Measurements from ENCODE around the gene S1PR3. TPM values are rescaled to one million over a fixed set of nuclear protein-coding genes. Genes with fewer than 3 reads are reported as not detected.

S1PR3 gene
- total RNA-seq, 4 donors from 2014 or later = 5.6 to 8.1 (median 6.0) TPM

GRCh38 chr9:89008744-89009545 lies 17.7 kb downstream of the S1PR3 start:
- Histone ChIP-seq H3K27ac (no peak overlapping the region), H3K27me3 (no peaks in the 10 kb centered on the region), H3K4me3 (replicated peaks in 1 of 3) (no peak overlapping the region), H3K36me3 (no peaks in the 10 kb centered on the region), H3K9me3 (no peaks in the 10 kb centered on the region), H3K4me1 (no peaks in the 10 kb centered on the region)
- WGBS, 2 donors = 87 to 95% methylated on average over 12 of the region's 12 CpGs
- intact Hi-C loops (cut with DNase I) = no loop called here
- TF ChIP-seq POLR2A (IDR thresholded peaks at IDR 0.05) = no peak
- TF ChIP-seq, protein P1, sequence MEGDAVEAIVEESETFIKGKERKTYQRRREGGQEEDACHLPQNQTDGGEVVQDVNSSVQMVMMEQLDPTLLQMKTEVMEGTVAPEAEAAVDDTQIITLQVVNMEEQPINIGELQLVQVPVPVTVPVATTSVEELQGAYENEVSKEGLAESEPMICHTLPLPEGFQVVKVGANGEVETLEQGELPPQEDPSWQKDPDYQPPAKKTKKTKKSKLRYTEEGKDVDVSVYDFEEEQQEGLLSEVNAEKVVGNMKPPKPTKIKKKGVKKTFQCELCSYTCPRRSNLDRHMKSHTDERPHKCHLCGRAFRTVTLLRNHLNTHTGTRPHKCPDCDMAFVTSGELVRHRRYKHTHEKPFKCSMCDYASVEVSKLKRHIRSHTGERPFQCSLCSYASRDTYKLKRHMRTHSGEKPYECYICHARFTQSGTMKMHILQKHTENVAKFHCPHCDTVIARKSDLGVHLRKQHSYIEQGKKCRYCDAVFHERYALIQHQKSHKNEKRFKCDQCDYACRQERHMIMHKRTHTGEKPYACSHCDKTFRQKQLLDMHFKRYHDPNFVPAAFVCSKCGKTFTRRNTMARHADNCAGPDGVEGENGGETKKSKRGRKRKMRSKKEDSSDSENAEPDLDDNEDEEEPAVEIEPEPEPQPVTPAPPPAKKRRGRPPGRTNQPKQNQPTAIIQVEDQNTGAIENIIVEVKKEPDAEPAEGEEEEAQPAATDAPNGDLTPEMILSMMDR (IDR thresholded peaks at IDR 0.05) = no peak
- no peak for DNase-seq

- intact Hi-C loops (cut with DNase I) = no loop called here
- no peaks in the 10 kb centered on the region for H3K36me3 ChIP-seq
- H3K9me3 ChIP-seq = no peaks in the 10 kb centered on the region
- no peak for TF ChIP-seq POLR2A (IDR thresholded peaks at IDR 0.05)
- TF ChIP-seq, protein P1 (IDR thresholded peaks at IDR 0.05) = no peak
- WGBS, 2 donors = 97 to 99% methylated on average over 9 of the region's 9 CpGs
- H3K4me1 ChIP-seq = no peaks in the 10 kb centered on the region
- H3K4me3 ChIP-seq (replicated peaks in 1 of 3) = no peak overlapping the region
- no peaks in the 10 kb centered on the region for H3K27me3 ChIP-seq
- DNase-seq = no peak
- no peak overlapping the region for H3K27ac ChIP-seq
Observed at GRCh38 chr9:89009546-89009840, 18.2 kb downstream of the S1PR3 start.

DNA sequence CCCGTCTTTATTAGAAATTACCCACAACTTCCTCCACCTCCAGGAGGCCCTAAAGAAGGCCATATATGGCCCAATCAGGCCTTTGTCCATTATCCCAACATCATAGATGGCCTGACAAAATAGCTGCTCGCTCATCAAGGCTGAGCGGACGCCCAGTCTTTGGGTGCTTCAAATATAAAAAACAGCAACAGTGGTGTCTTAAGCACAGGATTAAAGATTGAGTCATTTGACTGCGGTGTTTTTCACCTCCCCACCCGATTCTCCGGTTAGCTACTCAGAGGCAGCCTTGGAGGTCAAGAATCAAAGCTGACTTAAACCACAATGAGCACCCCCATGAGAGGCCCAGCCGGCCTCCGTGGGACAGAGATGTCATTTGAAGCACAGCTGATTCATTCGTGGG lies 18.8 kb downstream of the S1PR3 start:
- H3K4me1 ChIP-seq = no peaks in the 10 kb centered on the region
- no peak overlapping the region for H3K4me3 ChIP-seq (replicated peaks in 1 of 3)
- TF ChIP-seq, protein P1 (IDR thresholded peaks at IDR 0.05) = no peak
- TF ChIP-seq POLR2A (IDR thresholded peaks at IDR 0.05) = no peak
- WGBS, 2 donors = 80 to 88% methylated on average over 10 of the region's 10 CpGs
- no peaks in the 10 kb centered on the region for H3K36me3 ChIP-seq
- intact Hi-C loops (cut with DNase I) = no loop called here
- H3K27ac ChIP-seq = no peak overlapping the region
- DNase-seq = no peak
- no peaks in the 10 kb centered on the region for H3K9me3 ChIP-seq
- H3K27me3 ChIP-seq = no peaks in the 10 kb centered on the region

DNA sequence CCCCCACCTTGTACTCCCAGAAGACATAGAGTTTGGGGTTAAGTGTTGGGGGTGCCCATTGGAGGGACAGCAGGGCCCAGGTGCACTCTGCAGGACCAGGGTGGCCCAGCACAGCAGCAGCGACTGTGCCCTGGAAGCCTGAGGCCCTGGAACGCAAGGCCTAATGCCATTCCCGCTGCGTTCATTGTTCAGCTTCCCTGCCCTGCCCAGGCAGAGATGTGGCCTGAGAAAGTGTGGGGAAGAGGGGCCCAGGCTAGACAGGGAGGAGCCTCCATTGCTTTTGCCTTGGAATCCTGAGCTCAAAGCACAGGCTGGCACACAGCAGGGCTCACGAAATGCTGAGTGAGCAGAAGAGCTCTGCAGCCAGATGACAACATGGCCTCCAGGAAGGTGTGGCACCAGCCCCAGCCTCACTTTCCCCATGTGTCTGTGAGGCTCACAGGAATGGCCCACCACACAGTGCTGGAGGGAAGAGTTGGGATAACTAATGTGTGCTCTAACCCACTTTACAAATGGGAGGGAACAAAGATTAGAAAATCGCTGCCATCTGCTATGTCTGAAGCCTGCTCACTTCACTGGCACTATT lies 19.4 kb downstream of the S1PR3 start:
- Histone ChIP-seq H3K36me3 (no peaks in the 10 kb centered on the region), H3K27ac (no peak overlapping the region), H3K4me1 (no peaks in the 10 kb centered on the region), H3K27me3 (no peaks in the 10 kb centered on the region), H3K9me3 (no peaks in the 10 kb centered on the region), H3K4me3 (replicated peaks in 1 of 3) (no peak overlapping the region)
- DNase-seq = no peak
- TF ChIP-seq, protein P1 (IDR thresholded peaks at IDR 0.05) = no peak
- no peak for TF ChIP-seq POLR2A (IDR thresholded peaks at IDR 0.05)
- intact Hi-C loops (cut with DNase I) = no loop called here
- 40 to 82% methylated on average over 2 to 6 of the region's 6 CpGs for WGBS, 2 donors

DNA sequence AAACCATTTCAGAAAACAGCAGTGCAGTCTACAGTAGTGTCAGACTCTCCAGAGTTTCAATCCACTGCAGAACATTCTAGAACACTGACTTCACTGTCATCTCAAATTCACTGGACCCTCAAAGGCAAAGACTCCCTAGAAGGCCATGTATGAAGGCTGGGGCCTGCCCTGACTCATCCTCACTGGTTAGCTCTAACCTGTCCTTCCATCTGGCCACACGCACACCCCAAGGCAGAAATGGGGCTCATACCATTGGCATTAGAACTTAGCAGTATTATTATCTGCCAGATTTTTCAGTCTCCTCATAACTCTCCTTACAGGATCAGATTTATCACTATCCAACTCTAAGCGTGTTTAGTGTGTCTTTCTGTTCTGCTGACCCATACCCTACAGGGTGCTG lies 20.4 kb downstream of the S1PR3 start:
- WGBS, 2 donors = 95 to 98% methylated on average over 2 of the region's 2 CpGs

More for the DNA sequence above, 20.4 kb downstream of the S1PR3 start:
- intact Hi-C loops (cut with DNase I) = no loop called here
- no peaks in the 10 kb centered on the region for H3K9me3 ChIP-seq
- H3K4me3 ChIP-seq (replicated peaks in 1 of 3) = no peak overlapping the region
- no peak for DNase-seq
- TF ChIP-seq, protein P1 (IDR thresholded peaks at IDR 0.05) = no peak
- no peak for TF ChIP-seq POLR2A (IDR thresholded peaks at IDR 0.05)
- H3K27me3 ChIP-seq = no peaks in the 10 kb centered on the region
- no peaks in the 10 kb centered on the region for H3K4me1 ChIP-seq
- no peak overlapping the region for H3K27ac ChIP-seq
- H3K36me3 ChIP-seq = no peaks in the 10 kb centered on the region

All from thyroid gland (tissue), 4 donors.